Measurements from ENCODE around the gene SH2B3.
A peak's percentile ranks its signal among the peaks of the same experiment; 100 is the strongest.

The SH2B3 gene

DNA sequence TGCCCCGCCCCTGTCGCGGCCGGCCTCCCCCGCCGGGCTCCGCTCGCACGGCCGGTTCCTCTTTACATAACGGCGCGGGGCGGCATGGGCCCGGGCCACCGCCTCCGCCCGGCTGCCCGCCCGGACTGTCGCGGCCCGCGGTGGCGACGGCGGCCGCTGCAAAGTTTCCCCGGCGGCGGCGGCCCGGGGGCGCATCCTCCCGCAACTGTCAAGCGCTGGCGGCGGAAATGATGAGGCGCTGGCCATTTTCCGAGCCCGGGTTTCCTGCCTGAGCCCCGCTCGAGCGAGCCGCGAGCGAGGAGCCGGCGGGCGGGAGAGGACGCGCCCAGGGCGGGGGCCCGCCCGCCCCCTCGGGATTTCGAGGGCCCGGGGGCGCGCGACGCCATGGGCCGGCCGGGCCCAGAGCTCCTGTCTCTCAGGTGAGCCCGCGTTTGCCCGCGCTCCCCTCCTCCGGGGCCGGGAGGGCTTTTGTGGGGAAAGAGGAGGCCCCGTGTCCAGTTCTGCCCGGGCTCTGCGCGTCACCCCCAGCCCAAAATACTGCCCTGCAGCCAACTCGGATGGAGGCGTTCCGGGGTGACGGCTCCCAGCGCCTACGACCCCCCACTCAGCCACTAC is at the start of gene SH2B3:
SH2B3 (plus strand) TSS at position 65 of the 615 bp plus-strand sequence. CDS start 12,223 bp downstream, outside the sequence.
- intact Hi-C loops (cut with DNase I; ENCODE audit: low total_unique reads): no loop called here

DNA sequence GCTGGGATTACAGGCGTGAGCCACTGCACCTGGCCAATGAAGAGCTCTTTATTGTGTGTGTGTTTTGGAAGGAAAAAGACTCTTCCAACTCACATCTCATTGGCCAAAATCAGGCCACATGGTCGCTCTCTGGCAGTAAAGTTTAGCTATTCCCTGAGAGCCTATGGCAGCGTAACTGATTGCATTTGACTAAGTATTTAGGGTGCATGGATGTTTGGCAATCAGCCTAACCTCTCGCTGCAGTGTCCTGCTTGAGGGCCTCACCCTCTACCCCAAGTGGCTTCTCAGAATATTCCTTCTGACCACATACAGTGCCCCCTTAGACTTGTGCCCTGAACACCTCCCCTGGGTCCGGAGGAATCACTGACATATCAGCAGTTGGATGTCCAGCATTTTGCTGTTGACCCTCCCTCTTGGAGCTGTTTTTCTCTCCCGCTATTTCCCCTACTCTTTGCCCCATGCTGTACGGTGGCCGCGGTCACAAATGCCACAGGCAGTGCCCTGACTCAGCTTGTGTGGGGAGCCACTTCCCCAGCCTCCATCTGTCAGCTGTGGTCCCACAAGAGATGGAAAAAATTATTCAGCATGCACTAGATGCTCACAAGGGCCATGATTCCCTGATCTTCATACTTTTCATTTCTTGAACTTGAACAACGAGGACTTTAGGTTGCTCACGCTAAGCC is 46.4 kb upstream of the SH2B3 start:
- Histone ChIP-seq H3K27me3 (no peaks in the 10 kb centered on the region), H3K4me1 (peaks cover 0 to 4% (median 0%) of the 10 kb centered on the region in 4 donors), H3K9me3 (no peaks in the 10 kb centered on the region), H3K4me3 (no peak overlapping the region), H3K36me3 (peaks cover 5 to 25% (median 18%) of the 10 kb centered on the region in 3 donors), H3K27ac (no peak overlapping the region)
- TF ChIP-seq, protein P1, sequence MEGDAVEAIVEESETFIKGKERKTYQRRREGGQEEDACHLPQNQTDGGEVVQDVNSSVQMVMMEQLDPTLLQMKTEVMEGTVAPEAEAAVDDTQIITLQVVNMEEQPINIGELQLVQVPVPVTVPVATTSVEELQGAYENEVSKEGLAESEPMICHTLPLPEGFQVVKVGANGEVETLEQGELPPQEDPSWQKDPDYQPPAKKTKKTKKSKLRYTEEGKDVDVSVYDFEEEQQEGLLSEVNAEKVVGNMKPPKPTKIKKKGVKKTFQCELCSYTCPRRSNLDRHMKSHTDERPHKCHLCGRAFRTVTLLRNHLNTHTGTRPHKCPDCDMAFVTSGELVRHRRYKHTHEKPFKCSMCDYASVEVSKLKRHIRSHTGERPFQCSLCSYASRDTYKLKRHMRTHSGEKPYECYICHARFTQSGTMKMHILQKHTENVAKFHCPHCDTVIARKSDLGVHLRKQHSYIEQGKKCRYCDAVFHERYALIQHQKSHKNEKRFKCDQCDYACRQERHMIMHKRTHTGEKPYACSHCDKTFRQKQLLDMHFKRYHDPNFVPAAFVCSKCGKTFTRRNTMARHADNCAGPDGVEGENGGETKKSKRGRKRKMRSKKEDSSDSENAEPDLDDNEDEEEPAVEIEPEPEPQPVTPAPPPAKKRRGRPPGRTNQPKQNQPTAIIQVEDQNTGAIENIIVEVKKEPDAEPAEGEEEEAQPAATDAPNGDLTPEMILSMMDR (IDR thresholded peaks at IDR 0.05): no peak
- peak in 1 of 2 donors; percentile 36 for DNase-seq
- intact Hi-C loops (cut with DNase I; ENCODE audit: low total_unique reads): no loop called here

More for the DNA sequence above, at the start of gene SH2B3:
- Histone ChIP-seq H3K27ac (peak within 1 kb of the TSS; percentile 78 to 82), H3K4me1 (peaks cover 0 to 74% (median 61%) of the 10 kb centered on the region in 4 donors), H3K27me3 (no peaks in the 10 kb centered on the region), H3K9me3 (no peaks in the 10 kb centered on the region), H3K4me3 (peak within 1 kb of the TSS; percentile 93), H3K36me3 (no peaks in the 10 kb centered on the region)
- DNase-seq: no peak
- TF ChIP-seq, protein P1 (IDR thresholded peaks at IDR 0.05): no peak

DNA sequence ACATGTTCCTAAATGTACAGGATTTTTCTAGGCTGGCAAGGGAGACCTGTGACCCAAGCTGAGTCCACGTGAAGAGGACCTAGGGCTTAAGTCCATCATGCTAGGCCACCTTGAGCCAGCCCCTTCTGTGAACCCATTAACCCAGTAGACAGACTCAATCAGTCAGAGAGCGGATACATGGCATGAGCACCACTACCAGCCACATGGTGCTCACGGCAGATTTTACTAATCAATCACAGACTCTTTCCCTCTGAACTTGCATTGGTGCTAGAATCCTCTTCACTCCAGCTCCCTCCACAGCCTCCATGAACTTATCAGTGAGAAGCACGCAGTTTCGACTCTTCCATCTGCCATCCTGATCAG is 45.8 kb upstream of the SH2B3 start:
- TF ChIP-seq, protein P1 (IDR thresholded peaks at IDR 0.05): no peak
- H3K27ac ChIP-seq: no peak overlapping the region
- H3K4me1 ChIP-seq: peaks cover 0 to 4% (median 0%) of the 10 kb centered on the region in 4 donors
- H3K27me3 ChIP-seq: no peaks in the 10 kb centered on the region
- H3K9me3 ChIP-seq: no peaks in the 10 kb centered on the region
- intact Hi-C loops (cut with DNase I; ENCODE audit: low total_unique reads): no loop called here
- peaks cover 5 to 31% (median 18%) of the 10 kb centered on the region in 3 donors for H3K36me3 ChIP-seq
- no peak for DNase-seq
- no peak overlapping the region for H3K4me3 ChIP-seq

DNA sequence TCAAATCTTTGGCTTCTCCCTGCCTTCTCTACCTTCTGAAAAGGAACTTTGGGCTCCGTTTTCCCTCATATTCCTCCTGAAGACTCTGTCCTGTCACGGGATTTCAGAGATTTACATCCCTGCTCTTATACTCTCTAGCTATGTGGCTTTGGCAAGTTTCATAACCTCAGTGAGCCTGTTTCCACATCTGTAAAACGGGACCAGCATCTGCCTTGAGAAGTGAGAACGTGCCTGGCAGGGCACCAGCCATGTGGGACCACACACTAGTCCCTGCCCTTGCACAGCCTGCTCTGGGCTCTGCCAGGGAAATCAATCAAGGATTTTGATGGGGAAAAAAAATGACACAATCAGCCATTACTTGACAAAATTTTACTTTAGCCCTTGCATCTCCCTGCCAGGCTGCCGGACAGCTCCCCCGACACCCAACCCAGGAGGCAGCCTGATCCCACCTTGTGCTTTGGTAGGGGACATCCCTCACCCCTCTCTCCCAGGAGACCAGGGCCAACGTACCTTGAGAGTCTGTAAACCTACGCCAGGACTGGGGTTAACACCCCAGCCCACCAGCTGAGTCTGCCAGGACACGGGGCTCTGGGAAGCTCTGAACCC is 45.3 kb upstream of the SH2B3 start:
- intact Hi-C loops (cut with DNase I; ENCODE audit: low total_unique reads): no loop called here
- Histone ChIP-seq H3K9me3 (no peaks in the 10 kb centered on the region), H3K4me3 (no peak overlapping the region), H3K27ac (no peak overlapping the region), H3K27me3 (no peaks in the 10 kb centered on the region), H3K4me1 (peaks cover 0 to 4% (median 0%) of the 10 kb centered on the region in 4 donors), H3K36me3 (peaks cover 5 to 34% (median 18%) of the 10 kb centered on the region in 3 donors)
- no peak for DNase-seq
- TF ChIP-seq, protein P1 (IDR thresholded peaks at IDR 0.05): no peak

DNA sequence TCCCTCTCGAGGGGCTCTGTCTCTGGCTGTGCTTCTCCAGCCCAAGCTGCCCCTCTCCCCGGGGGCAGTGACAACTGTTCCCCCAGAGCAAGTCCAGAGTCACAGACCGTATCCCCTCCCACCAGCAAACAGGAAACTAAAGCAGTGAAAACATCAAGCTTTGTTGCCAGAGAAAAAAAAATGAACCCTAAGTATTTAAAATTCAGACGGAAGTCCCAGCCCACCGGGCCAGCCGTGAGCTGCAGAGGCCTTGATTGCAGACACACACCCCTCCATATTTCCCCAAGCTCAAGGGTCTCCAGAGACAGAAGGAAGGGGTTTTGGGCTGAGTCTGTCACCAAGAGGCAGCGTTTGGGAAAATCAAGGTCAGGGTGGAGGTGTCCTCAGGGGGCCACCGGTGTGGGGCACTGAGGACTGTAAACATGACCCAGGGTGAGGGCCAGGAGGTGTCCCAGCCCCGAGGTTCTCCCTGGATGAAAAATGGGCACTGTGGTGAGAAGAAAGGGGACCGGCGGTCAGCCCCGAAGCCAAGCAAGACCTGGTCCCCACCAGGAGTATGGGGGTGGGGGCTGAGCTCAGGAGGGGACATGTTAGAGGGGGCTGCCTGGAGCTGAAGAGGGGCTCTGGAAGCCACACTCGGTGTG is 44.5 kb upstream of the SH2B3 start:
- peaks cover 0 to 4% (median 0%) of the 10 kb centered on the region in 4 donors for H3K4me1 ChIP-seq
- H3K36me3 ChIP-seq: peaks cover 5 to 40% (median 18%) of the 10 kb centered on the region in 3 donors
- intact Hi-C loops (cut with DNase I; ENCODE audit: low total_unique reads): no loop called here
- H3K27ac ChIP-seq: no peak overlapping the region
- TF ChIP-seq, protein P1 (IDR thresholded peaks at IDR 0.05): no peak
- no peaks in the 10 kb centered on the region for H3K27me3 ChIP-seq
- H3K4me3 ChIP-seq: no peak overlapping the region
- H3K9me3 ChIP-seq: no peaks in the 10 kb centered on the region
- no peak for DNase-seq
